ENCODE results near the gene KCNQ4. TPM values are rescaled to one million over a fixed set of nuclear protein-coding genes. Genes with fewer than 3 reads are reported as not detected.

The KCNQ4 gene
- total and polyA plus RNA-seq, 2 of the 8 experiments (the other 6 are each of a cell fraction or from before 2014, with no cell fraction given), result 2.2 to 3.9 TPM

DNA sequence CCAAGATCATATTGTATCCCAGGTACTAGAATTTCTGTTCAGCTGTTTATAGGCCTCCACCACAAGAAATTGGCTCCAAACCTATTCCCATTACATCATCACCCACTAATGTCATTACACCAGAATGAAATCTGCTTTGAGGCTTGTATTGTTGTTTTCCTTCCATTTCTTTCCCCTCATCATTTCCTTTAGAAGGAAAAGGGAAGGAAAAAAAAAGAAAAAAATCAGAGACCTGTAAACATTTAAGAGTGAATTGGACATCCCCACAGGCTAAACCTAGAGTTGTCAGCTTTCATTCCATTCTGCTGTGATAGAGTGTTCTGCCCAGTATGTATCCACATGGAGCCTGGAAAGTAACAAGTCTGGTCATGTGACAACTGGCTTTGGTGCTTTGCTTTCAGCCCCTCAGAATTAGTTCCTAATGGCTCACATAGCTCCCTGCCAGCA lies 47.5 kb upstream of the KCNQ4 start:
- H3K14ac ChIP-seq (ENCODE audit: insufficient read length), result no peak overlapping the region
- no peak overlapping the region for H2BK120ac ChIP-seq (replicated peaks; ENCODE audit: low read depth, low read length)
- no peak overlapping the region for H3K4me2 ChIP-seq (ENCODE audit: insufficient read depth in 1 of 2, low read depth in 2 of 2, low read length in 2 of 2)
- H4K8ac ChIP-seq (ENCODE audit: extremely low read depth, insufficient read depth, low read length), result no peak overlapping the region
- H2BK12ac ChIP-seq (ENCODE audit: low read depth, low read length), result no peak overlapping the region
- peak; percentile 63 for FAIRE-seq
- peaks cover 5% of the 10 kb centered on the region for H3K79me1 ChIP-seq (ENCODE audit: low read depth, low read length)
- no peak overlapping the region for H4K5ac ChIP-seq (ENCODE audit: insufficient read length, low read depth, low read length)
- H3K27ac ChIP-seq (ENCODE audit: low read depth, low read length), result no peak overlapping the region
- H3K36me3 ChIP-seq (ENCODE audit: control insufficient read depth in 2 of 4, insufficient read depth in 4 of 4, low read length in 3 of 4), result peaks cover 0 to 27% (median 14%) of the 10 kb centered on the region in 4 experiments; a peak in 6 of 8 replicates
- H3K4me3 ChIP-seq (ENCODE audit: extremely low read depth in 1 of 4, insufficient read depth in 2 of 4, low read depth in 3 of 4, low read length in 4 of 4), result no peak overlapping the region
- H2AFZ ChIP-seq (ENCODE audit: low read length), result no peak overlapping the region
- H3K4me1 ChIP-seq (replicated peaks in 1 of 4; ENCODE audit: control insufficient read depth in 3 of 4, insufficient read depth in 4 of 4, low read length in 3 of 4), result no peaks in the 10 kb centered on the region; a peak in 1 of 7 replicates
- ChIA-PET POLR2A (ENCODE audit: partially characterized antibody) (interaction anchor here (0.7 to 1.0 kb wide), 2 partner anchors 9 to 12 kb away, joined by 3 read pairs; no protein-coding TSS in a partner anchor), CTCF (ENCODE audit: partially characterized antibody) (interaction anchor here (0.6 to 1.7 kb wide), 5 partner anchors 9 to 230 kb away, joined by 3 to 4 read pairs (median 3); no protein-coding TSS in a partner anchor)
- H3K23ac ChIP-seq (ENCODE audit: insufficient read length), result no peak overlapping the region
- no peak overlapping the region for H4K91ac ChIP-seq (replicated peaks; ENCODE audit: insufficient read length, low read length)
- H3K23me2 ChIP-seq (ENCODE audit: low read depth, low read length), result no peaks in the 10 kb centered on the region
- H2BK15ac ChIP-seq (ENCODE audit: low read length), result no peak overlapping the region
- peaks cover 0 to 5% of the 10 kb centered on the region in 2 experiments for H4K20me1 ChIP-seq (replicated peaks in 1 of 2; ENCODE audit: control insufficient read depth in 1 of 2, insufficient read depth in 2 of 2, low read length in 2 of 2)
- H2BK5ac ChIP-seq (ENCODE audit: low read depth, low read length), result no peak overlapping the region
- no peaks in the 10 kb centered on the region for H3K9me3 ChIP-seq (ENCODE audit: insufficient read depth in 2 of 2, low read depth in 1 of 2, low read length in 1 of 2)
- no peak overlapping the region for H3K9ac ChIP-seq (replicated peaks in 1 of 4; ENCODE audit: extremely low read depth in 1 of 4, low read depth in 3 of 4, low read length in 3 of 4)
- TF ChIP-seq, protein P1, sequence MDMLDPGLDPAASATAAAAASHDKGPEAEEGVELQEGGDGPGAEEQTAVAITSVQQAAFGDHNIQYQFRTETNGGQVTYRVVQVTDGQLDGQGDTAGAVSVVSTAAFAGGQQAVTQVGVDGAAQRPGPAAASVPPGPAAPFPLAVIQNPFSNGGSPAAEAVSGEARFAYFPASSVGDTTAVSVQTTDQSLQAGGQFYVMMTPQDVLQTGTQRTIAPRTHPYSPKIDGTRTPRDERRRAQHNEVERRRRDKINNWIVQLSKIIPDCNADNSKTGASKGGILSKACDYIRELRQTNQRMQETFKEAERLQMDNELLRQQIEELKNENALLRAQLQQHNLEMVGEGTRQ (IDR thresholded peaks at IDR 0.05; ENCODE audit: low read length), result peak; percentile 54
- no peak for TF ChIP-seq KDM4A (IDR thresholded peaks at IDR 0.05; ENCODE audit: low read depth, low read length, severe bottlenecking)
- H3K27me3 ChIP-seq (replicated peaks in 1 of 4; ENCODE audit: control insufficient read depth in 3 of 4, extremely low read depth in 1 of 4, insufficient read depth in 3 of 4, low read length in 3 of 4), result no peaks in the 10 kb centered on the region
- H3K4ac ChIP-seq (replicated peaks; ENCODE audit: insufficient read length, low read depth, low read length), result no peak overlapping the region
- DNase-seq (ENCODE audit: low read depth in 1 of 2, low spot score in 2 of 2), result no peak
- no peak overlapping the region for H2BK20ac ChIP-seq (ENCODE audit: low read length)
- H3K79me2 ChIP-seq (ENCODE audit: control insufficient read depth in 1 of 2, insufficient read depth in 2 of 2, low read length in 2 of 2), result peaks cover 3 to 48% of the 10 kb centered on the region in 2 experiments; a peak in 3 of 4 replicates
- H3K18ac ChIP-seq (ENCODE audit: extremely low read depth, low read length), result no peak overlapping the region
- no peak overlapping the region for H2AK5ac ChIP-seq (ENCODE audit: low read depth, low read length)
- H3K56ac ChIP-seq (replicated peaks; ENCODE audit: insufficient read length, low read depth, low read length), result no peak overlapping the region
